ENCODE data around the gene IL1RAPL1.

DNA sequence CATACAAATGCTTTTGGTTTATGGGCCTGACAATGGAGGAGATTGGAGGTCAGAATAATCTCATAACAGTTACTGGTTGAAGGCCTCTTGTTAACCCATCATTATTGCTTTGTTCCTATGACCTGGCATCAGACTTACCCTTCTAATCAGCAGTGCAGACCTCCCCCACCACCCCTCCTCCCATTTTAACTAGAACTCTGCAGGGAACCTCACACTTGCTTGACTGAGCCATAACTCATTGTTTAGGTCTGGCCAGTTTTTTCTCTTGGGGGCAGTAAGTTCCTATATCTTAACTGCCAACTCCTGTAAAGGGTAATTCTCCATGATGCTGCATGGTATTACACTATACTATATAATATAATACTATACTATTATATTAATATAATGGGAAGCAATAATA lies 609.3 kb downstream of the IL1RAPL1 start:
- TF ChIP-seq, protein P1, sequence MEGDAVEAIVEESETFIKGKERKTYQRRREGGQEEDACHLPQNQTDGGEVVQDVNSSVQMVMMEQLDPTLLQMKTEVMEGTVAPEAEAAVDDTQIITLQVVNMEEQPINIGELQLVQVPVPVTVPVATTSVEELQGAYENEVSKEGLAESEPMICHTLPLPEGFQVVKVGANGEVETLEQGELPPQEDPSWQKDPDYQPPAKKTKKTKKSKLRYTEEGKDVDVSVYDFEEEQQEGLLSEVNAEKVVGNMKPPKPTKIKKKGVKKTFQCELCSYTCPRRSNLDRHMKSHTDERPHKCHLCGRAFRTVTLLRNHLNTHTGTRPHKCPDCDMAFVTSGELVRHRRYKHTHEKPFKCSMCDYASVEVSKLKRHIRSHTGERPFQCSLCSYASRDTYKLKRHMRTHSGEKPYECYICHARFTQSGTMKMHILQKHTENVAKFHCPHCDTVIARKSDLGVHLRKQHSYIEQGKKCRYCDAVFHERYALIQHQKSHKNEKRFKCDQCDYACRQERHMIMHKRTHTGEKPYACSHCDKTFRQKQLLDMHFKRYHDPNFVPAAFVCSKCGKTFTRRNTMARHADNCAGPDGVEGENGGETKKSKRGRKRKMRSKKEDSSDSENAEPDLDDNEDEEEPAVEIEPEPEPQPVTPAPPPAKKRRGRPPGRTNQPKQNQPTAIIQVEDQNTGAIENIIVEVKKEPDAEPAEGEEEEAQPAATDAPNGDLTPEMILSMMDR (IDR thresholded peaks at IDR 0.05): no peak
- no peak for TF ChIP-seq POLR2A (IDR thresholded peaks at IDR 0.05)

Data from thyroid gland (tissue), 4 donors.